NOMO-1 treated with dmso at 0.1 percent for 144 hours (cell line): ENCODE data around the gene LRP5.

Experiments
- DNase-seq: peaks from one replicate; lab custom pipeline; 2025; ENCODE audit not compliant: unreplicated experiment; lab: John Stamatoyannopoulos, UW

The LRP5 gene

GRCh38 chr11:68495872-68496271 lies 183.5 kb downstream of the LRP5 start:
- DNase-seq = no peak

GRCh38 chr11:68497761-68498160 lies 185.4 kb downstream of the LRP5 start:
- no peak for DNase-seq

DNA sequence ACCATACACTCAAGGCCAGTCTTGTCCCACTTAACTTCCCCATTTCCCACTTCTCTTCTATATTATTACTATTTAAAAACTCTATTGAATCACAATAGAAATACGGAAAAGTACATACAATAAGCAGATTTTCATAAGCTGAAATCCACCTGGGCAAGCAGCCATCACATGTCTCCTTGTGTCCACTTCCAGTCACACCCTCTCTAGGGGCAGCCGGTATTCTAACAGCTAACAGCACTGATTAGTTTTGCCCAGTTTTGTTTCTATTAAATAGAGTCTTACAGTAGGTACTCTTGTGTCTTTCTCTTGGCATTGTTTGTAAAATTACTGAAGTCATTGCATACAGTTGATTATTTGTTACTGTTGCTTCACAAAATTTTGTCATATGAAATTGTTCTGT lies 185.9 kb downstream of the LRP5 start:
- no peak for DNase-seq
